ENCODE measurements around the gene MAPK8IP3.
"Not testable (repeated sequence)": the region's sequence is repeated elsewhere in the genome, so short reads cannot be mapped to it uniquely, and the experiment has no call there.

MAPK8IP3 gene

GRCh38 chr16:1690810-1691209 is 15.2 kb upstream of the MAPK8IP3 start:
- H3K36me3 Mint-ChIP-seq (ENCODE audit: low read depth): peaks cover 95% of the 10 kb centered on the region
- DNase-seq: no peak
- no peaks in the 10 kb centered on the region for H3K9me3 Mint-ChIP-seq
- no peak overlapping the region for H3K4me3 Mint-ChIP-seq
- no peaks in the 10 kb centered on the region for H3K27me3 Mint-ChIP-seq
- H3K4me1 Mint-ChIP-seq (ENCODE audit: low read depth): peaks cover 17% of the 10 kb centered on the region
- H3K27ac Mint-ChIP-seq: peak overlapping the region; percentile 34

GRCh38 chr16:1691276-1691675 is 14.7 kb upstream of the MAPK8IP3 start:
- Mint-ChIP-seq H3K4me3 (no peak overlapping the region), H3K4me1 (ENCODE audit: low read depth) (peaks cover 17% of the 10 kb centered on the region), H3K9me3 (no peaks in the 10 kb centered on the region), H3K27ac (peak overlapping the region; percentile 34), H3K36me3 (ENCODE audit: low read depth) (peaks cover 97% of the 10 kb centered on the region), H3K27me3 (no peaks in the 10 kb centered on the region)
- DNase-seq: no peak

DNA sequence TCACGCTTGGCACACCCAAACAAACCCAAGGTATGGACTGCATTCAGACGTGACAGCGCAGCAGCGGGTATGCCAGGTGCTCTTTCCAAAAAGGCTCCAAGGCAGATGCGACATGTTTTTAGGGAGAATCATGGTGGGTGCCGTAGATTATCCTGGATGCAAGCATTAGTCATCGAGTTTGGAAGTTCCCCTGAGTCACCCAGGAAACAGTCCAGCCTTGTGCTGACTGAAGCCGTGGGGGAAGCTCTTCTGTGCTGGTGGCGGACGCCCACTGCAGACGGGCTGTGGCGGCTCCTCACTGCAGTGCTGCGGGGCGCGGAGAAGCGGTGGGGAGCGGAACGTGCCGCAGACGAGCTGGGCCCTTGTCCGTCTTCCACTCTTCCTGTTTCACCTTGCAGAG is 14.0 kb upstream of the MAPK8IP3 start:
- H3K9me3 Mint-ChIP-seq: no peaks in the 10 kb centered on the region
- H3K4me1 Mint-ChIP-seq (ENCODE audit: low read depth): peaks cover 17% of the 10 kb centered on the region
- no peak overlapping the region for H3K4me3 Mint-ChIP-seq
- no peaks in the 10 kb centered on the region for H3K27me3 Mint-ChIP-seq
- H3K27ac Mint-ChIP-seq: no peak overlapping the region
- peaks cover 99% of the 10 kb centered on the region for H3K36me3 Mint-ChIP-seq (ENCODE audit: low read depth)
- no peak for DNase-seq

DNA sequence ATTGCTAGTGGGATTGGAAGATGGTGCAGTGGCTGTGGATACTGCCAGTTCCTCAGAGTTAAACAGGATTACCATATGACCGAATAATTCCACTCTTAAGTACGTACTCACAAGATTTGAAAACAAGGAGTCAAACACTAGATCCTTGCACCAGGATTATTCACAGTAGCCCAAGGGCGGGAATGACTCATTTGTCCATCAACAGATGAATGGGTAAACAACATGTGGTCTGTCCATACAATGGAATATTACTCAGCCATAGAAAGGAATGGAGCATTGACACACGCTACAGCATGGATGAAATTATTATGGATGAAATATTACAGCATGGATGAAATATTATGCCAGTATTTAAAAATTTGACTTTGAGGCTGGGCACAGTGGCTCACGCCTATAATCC is 9.1 kb upstream of the MAPK8IP3 start:
- H3K36me3 Mint-ChIP-seq (ENCODE audit: low read depth): peaks cover 100% of the 10 kb centered on the region
- no peak overlapping the region for H3K4me3 Mint-ChIP-seq
- DNase-seq: no peak
- H3K27ac Mint-ChIP-seq: no peak overlapping the region
- no peaks in the 10 kb centered on the region for H3K9me3 Mint-ChIP-seq
- no peaks in the 10 kb centered on the region for H3K27me3 Mint-ChIP-seq
- peaks cover 2% of the 10 kb centered on the region for H3K4me1 Mint-ChIP-seq (ENCODE audit: low read depth)

GRCh38 chr16:1698680-1699079 is 7.3 kb upstream of the MAPK8IP3 start:
- DNase-seq: no peak
- Mint-ChIP-seq H3K36me3 (ENCODE audit: low read depth) (peaks cover 97% of the 10 kb centered on the region), H3K4me3 (no peak overlapping the region), H3K9me3 (no peaks in the 10 kb centered on the region), H3K4me1 (ENCODE audit: low read depth) (peaks cover 2% of the 10 kb centered on the region), H3K27ac (peak overlapping the region; percentile 29), H3K27me3 (no peaks in the 10 kb centered on the region)

- no peak for DNase-seq
- Mint-ChIP-seq H3K27me3 (no peaks in the 10 kb centered on the region), H3K4me3 (no peak overlapping the region), H3K36me3 (ENCODE audit: low read depth) (peaks cover 84% of the 10 kb centered on the region), H3K9me3 (no peaks in the 10 kb centered on the region), H3K4me1 (ENCODE audit: low read depth) (peaks cover 13% of the 10 kb centered on the region), H3K27ac (no peak overlapping the region)
Measured at GRCh38 chr16:1700246-1700645, 5.7 kb upstream of the MAPK8IP3 start.

DNA sequence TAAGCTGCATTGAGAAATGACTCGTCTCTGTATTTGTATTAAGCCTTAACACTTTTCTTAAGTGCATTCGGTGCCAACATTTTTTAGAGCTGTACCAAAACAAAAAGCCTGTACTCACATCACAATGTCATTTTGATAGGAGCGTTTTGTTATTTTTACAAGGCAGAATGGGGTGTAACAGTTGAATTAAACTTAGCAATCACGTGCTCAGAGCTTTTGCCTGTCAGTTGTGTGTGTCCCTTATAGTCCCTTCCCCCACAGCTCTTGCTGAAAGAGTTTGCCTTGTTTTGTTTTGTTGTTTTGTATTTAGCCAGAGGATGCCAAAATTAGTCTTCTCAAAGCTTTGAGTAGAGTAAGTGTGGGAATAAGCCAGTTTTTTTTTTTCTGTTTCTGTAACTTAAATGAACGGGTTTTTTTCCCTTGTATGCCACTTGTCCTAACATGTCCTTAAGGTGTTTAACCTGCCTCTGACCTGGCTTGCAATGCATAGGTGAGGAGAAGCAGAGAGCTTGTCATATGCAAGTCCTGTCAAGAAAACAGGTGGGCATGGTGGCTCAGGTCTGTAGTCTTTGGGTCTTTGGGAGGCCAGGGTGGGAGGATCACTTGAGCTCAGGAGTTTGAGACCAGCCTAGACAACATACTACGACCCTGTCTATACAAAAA is 4.6 kb upstream of the MAPK8IP3 start:
- no peaks in the 10 kb centered on the region for H3K27me3 Mint-ChIP-seq
- H3K4me1 Mint-ChIP-seq (ENCODE audit: low read depth): peaks cover 15% of the 10 kb centered on the region
- H3K9me3 Mint-ChIP-seq: no peaks in the 10 kb centered on the region
- no peak for DNase-seq
- H3K27ac Mint-ChIP-seq: peak overlapping the region; percentile 67
- H3K36me3 Mint-ChIP-seq (ENCODE audit: low read depth): peaks cover 80% of the 10 kb centered on the region
- H3K4me3 Mint-ChIP-seq: no peak overlapping the region

DNA sequence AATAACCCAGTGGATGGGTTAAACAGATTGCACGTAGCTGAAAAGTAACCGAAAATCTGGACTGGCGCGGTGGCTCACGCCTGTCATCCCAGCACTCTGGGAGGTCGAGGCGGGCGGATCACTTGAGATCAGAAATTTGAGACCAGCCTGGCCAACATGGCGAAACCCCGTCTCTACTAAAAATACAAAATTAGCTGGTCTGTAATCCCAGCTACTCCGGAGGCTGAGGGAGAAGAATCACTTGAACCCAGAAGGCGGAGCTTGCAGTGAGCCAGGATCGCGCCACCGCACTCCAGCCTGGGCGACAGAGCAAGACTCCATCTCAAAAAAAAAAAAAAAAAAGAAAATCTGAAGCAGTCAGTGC is 689 bp upstream of the MAPK8IP3 start:
- Mint-ChIP-seq H3K4me1 (ENCODE audit: low read depth) (peaks cover 43% of the 10 kb centered on the region), H3K27ac (peak overlapping the region; percentile 99), H3K36me3 (ENCODE audit: low read depth) (peaks cover 68% of the 10 kb centered on the region), H3K4me3 (peak overlapping the region; percentile 99)
- H3K9me3 Mint-ChIP-seq, DNase-seq, H3K27me3 Mint-ChIP-seq: not testable (repeated sequence)

DNA sequence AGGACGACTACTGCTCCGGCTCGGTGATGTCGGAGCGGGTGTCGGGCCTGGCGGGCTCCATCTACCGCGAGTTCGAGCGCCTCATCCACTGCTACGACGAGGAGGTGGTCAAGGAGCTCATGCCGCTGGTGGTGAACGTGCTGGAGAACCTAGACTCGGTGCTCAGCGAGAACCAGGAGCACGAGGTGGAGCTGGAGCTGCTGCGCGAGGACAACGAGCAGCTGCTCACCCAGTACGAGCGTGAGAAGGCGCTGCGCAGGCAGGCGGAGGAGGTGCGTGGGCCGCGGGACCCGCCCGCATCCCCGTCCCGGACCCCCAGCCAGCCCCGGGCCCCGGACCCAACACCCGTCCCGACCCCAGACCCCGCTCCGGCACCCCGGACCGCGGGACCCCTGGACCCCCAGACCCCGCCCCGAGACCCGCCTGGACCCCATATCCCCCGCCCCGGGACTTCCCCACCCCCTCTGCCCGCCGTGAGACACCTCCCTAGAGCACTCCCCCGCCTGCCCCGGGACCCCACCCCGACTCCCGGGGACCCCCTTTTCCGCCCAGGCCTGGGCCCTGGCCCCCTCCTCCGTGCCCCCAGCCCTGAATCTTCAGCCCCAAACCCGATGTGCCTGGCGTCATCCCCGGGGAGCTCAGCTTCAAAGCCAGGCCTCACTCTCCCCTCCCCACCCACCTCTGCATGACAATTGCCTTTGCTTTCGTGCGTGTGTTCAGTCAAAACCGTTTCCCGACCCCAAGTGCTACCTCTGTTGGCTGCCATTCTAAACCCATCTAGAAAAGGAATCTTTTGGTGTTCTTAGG is 594 bp downstream of the MAPK8IP3 start:
- H3K4me1 Mint-ChIP-seq (ENCODE audit: low read depth): peaks cover 44% of the 10 kb centered on the region

DNA sequence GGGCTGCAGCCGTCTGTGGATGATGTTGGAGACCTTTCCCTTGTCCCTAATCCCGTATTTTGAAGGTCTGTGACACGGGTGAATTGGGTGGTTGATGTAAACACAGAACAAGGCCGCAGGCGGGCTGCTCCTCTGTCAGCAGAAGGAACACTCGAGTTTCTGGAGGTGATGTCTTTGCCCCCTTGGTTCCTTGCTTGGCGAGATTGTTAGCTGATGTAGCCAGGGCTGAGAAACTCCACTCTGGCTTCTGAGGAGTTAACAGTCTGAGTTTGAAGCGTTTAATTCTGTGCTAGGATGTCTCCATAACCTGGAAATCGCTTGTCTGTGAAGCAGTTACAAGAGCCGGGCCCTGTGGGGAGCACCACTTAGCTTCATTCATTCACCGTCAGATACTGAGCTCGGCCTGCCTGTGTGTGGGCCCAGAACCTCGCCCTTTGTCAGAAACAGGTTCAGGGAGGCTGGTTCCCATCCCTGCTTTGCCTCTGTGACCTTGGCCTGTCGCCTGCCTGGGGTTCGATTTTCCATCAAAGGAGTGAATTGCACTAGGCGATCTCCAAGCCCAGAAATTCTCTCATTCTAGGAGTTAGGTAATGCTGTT is 1.3 kb downstream of the MAPK8IP3 start:
- Mint-ChIP-seq H3K4me3 (peak overlapping the region; percentile 91), H3K27ac (peak overlapping the region; percentile 92), H3K4me1 (ENCODE audit: low read depth) (peaks cover 45% of the 10 kb centered on the region), H3K27me3 (no peaks in the 10 kb centered on the region), H3K36me3 (ENCODE audit: low read depth) (peaks cover 56% of the 10 kb centered on the region), H3K9me3 (no peaks in the 10 kb centered on the region)
- DNase-seq: no peak

More for the DNA sequence above, 594 bp downstream of the MAPK8IP3 start:
- Mint-ChIP-seq H3K27me3 (no peaks in the 10 kb centered on the region), H3K27ac (peak overlapping the region; percentile 93), H3K9me3 (no peaks in the 10 kb centered on the region), H3K36me3 (ENCODE audit: low read depth) (peaks cover 61% of the 10 kb centered on the region), H3K4me3 (peak overlapping the region; percentile 99)
- DNase-seq: peak; percentile 61

DNA sequence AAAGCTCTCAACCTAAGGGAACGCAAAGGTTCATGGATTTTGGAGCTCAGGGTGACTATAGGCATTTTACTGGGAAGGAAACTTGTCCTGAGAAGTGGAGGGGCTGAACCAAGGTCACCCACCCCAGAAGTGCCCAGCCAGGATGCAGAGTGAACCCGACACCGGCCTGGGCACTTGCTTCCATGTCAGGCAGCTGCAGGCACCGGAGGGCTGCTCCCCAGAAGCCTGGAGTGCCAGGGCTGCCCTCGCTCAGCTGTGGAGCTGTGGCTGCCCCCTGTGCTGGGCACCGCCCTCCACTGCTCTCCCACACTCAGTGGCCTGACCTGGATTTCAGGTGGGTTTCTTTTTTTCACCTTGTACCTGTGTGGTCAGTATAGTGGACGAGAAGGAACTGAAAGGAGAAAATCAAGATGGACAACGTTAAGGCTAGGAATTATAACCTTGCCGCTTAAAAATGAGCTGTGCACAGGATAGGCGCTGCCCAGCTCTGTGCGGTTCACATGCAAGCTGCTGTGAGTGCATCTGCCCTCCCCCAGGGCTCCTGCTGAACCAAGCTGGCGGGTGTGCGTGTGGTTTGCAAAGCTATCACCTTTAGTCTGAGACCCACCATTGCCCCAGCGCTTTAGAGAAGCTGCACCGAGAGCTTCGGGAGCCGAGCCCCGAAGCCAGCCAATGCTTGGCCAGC is 2.2 kb downstream of the MAPK8IP3 start:
- no peak for DNase-seq
- peaks cover 56% of the 10 kb centered on the region for H3K36me3 Mint-ChIP-seq (ENCODE audit: low read depth)
- peak overlapping the region; percentile 91 for H3K4me3 Mint-ChIP-seq
- peaks cover 54% of the 10 kb centered on the region for H3K4me1 Mint-ChIP-seq (ENCODE audit: low read depth)
- no peaks in the 10 kb centered on the region for H3K9me3 Mint-ChIP-seq
- H3K27me3 Mint-ChIP-seq: no peaks in the 10 kb centered on the region
- peak overlapping the region; percentile 92 for H3K27ac Mint-ChIP-seq

DNA sequence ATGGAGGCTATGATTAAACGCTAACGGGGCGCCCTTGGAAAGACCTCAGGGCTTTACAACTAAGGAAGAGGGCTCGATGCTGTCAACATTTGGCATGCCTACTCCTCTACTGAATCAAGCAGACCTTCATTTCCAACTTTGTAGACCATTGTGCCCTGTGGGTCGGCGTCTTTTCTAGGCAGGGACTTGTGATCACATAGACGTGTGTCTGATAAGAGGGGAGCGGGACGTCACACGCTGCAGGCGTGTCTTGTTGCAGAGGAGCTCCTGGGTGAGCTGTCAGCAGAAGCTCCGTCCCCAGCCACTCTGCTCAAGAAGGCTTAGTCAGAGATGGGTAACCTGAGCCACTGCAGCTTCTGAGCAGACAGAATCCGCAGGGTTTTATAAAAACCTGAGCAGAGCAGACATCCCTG is 2.8 kb downstream of the MAPK8IP3 start:
- Mint-ChIP-seq H3K4me3 (peak overlapping the region; percentile 91), H3K36me3 (ENCODE audit: low read depth) (peaks cover 57% of the 10 kb centered on the region), H3K27me3 (no peaks in the 10 kb centered on the region), H3K4me1 (ENCODE audit: low read depth) (peaks cover 58% of the 10 kb centered on the region), H3K27ac (peak overlapping the region; percentile 59), H3K9me3 (no peaks in the 10 kb centered on the region)
- no peak for DNase-seq

DNA sequence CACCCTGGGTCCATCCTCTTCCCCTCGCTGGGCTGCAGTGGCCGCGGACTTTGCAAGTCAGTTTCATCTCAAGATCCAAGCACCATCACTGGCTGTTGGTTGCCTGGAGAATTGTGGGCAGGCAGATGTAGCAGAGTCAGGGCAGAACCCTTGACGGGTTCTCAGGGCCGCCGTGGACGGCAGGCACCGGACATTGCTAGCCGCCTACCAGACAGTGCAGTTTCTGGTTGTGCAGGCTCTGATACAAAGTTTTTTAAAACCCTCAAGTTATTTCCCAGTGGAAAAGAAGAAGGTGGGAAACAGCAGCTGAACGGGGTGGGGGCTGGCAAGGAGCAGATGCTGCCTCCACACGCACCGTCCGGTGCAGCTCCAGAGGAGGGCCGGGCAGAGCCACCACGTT is 3.4 kb downstream of the MAPK8IP3 start:
- no peaks in the 10 kb centered on the region for H3K27me3 Mint-ChIP-seq
- DNase-seq: no peak
- no peak overlapping the region for H3K4me3 Mint-ChIP-seq
- H3K36me3 Mint-ChIP-seq (ENCODE audit: low read depth): peaks cover 60% of the 10 kb centered on the region
- H3K27ac Mint-ChIP-seq: peak overlapping the region; percentile 59
- no peaks in the 10 kb centered on the region for H3K9me3 Mint-ChIP-seq
- peaks cover 57% of the 10 kb centered on the region for H3K4me1 Mint-ChIP-seq (ENCODE audit: low read depth)

DNA sequence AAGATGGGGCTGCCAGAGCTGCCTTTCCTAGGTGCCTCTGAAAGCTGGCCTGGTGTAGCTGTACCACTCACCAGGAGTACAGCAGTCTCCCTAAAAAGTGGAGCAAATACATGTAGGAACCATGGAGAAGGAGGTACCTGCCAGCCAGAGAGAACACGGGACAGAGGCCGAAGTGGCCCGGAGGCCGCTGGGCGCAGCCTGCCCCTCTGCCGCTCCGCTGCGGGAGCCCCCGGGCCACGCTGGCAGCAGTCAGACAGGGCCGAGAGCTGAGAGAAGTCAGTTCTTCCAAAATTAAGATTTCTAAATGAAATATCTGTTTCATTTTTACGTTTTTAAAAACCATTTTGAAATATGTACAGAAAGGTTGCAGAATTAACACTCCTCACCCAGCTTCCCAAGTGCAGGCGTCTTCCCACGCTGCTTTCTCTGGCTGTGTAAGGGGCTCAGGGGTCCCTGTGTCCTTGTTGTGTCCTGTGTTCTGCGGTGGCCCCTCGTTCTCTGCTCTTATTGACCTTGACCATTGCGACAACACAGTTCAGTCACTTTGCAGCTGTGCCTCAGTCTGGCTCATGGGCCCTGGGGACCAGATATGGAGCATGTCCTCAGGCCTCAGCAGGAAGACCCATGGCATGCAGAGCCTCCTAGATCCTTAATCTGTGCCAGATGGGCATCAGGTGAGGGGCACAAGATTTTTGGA is 5.0 kb downstream of the MAPK8IP3 start:
- no peaks in the 10 kb centered on the region for H3K27me3 Mint-ChIP-seq
- DNase-seq: no peak
- no peaks in the 10 kb centered on the region for H3K9me3 Mint-ChIP-seq
- H3K4me1 Mint-ChIP-seq (ENCODE audit: low read depth): peaks cover 52% of the 10 kb centered on the region
- H3K4me3 Mint-ChIP-seq: no peak overlapping the region
- H3K36me3 Mint-ChIP-seq (ENCODE audit: low read depth): peaks cover 60% of the 10 kb centered on the region
- peak overlapping the region; percentile 4 for H3K27ac Mint-ChIP-seq

Data from activated T-cell treated with anti-CD3 and anti-CD28 coated beads, Interleukin-2, amount 50 U/mL, for 24 hours (primary cell).